CD4-positive, alpha-beta T cell (primary cell): ENCODE results near the gene SLC12A7. TPM values are rescaled to one million over a fixed set of nuclear protein-coding genes. Genes with fewer than 3 reads are reported as not detected.

Experiments used
- ATAC-seq: fragments of 200-7000 bp; cut with Tn5 transposase; one replicate; pipeline ENCODE4 v1.10.0; 2022; ENCODE audit warnings: mild to moderate bottlenecking; ENCODE audit not compliant: poor library complexity
- CTCF ChIA-PET: fragments of 350-600 bp; sonication (Branson Sonifier 250); formaldehyde crosslinking; loops from one replicate; lab custom pipeline; 2021; ENCODE audit warnings: antibody characterized with exemption, inconsistent platforms; lab: Charles Lee
- POLR2A ChIA-PET: fragments of 350-600 bp; sonication (Branson Sonifier 250); formaldehyde crosslinking; loops from one replicate; lab custom pipeline; 2021; ENCODE audit warnings: antibody characterized with exemption, inconsistent platforms; lab: Charles Lee
- DNase-seq, 14 experiments: peaks; one replicate each; pipeline ENCODE4 v3.0.0-alpha.2; 2013 to 2020; ENCODE audit warnings: mixed read lengths in 2 of 14
- H3K27ac ChIP-seq, 2 donors: one replicate each; pipeline versions ENCODE4 v1.5.1 to v1.7.0; 2013; ENCODE audit warnings: low read length in 2 of 2, low read depth in 1 of 2, mild to moderate bottlenecking in 1 of 2
- H3K27me3 ChIP-seq, 2 experiments: 1 replicate in 1 of 2; 2 replicates in 1 of 2; pipeline versions ENCODE4 v1.6.1 to v1.7.0; 2013; ENCODE audit warnings: low read length in 2 of 2, control low read depth in 1 of 2, mild to moderate bottlenecking in 1 of 2, moderate library complexity in 1 of 2; ENCODE audit not compliant: insufficient read depth in 2 of 2, control insufficient read depth in 1 of 2
- H3K36me3 ChIP-seq: one replicate; pipeline ENCODE4 v1.6.1; 2013; ENCODE audit warnings: low read length, control low read depth; ENCODE audit not compliant: insufficient read depth
- H3K4me1 ChIP-seq: one replicate; pipeline ENCODE4 v1.6.1; 2013; ENCODE audit warnings: low read length, control low read depth; ENCODE audit not compliant: insufficient read depth
- H3K4me3 ChIP-seq: one replicate; pipeline ENCODE4 v1.5.1; 2013; ENCODE audit warnings: mild to moderate bottlenecking, low read length, moderate library complexity
- H3K9me3 ChIP-seq, 2 experiments: 1 replicate in 1 of 2; 2 replicates in 1 of 2; pipeline versions ENCODE4 v1.6.1 to v1.7.0; 2013; ENCODE audit warnings: low read length in 2 of 2, mild to moderate bottlenecking in 2 of 2, control low read depth in 1 of 2, moderate library complexity in 1 of 2; ENCODE audit not compliant: control insufficient read depth in 1 of 2, insufficient read depth in 1 of 2
- H3K27ac Mint-ChIP-seq: one replicate; pipeline ENCODE4 v1.8.0; 2020; ENCODE audit warnings: mixed read lengths
- H3K27me3 Mint-ChIP-seq: one replicate; pipeline ENCODE4 v1.8.0; 2021; ENCODE audit warnings: mixed read lengths
- H3K36me3 Mint-ChIP-seq: one replicate; pipeline ENCODE4 v1.8.0; 2021; ENCODE audit warnings: low read depth, mixed read lengths
- H3K4me1 Mint-ChIP-seq: one replicate; pipeline ENCODE4 v1.8.0; 2021; ENCODE audit warnings: low read depth, mixed read lengths
- H3K4me3 Mint-ChIP-seq: one replicate; pipeline ENCODE4 v1.8.0; 2020; ENCODE audit warnings: mild to moderate bottlenecking, mixed read lengths
- H3K9me3 Mint-ChIP-seq: one replicate; pipeline ENCODE4 v1.8.0; 2020; ENCODE audit warnings: mixed read lengths
- CTCF ChIP-seq: fragments of 200-600 bp; IDR thresholded peaks from one replicate; pipeline ENCODE4 v1.8.0; 2022; ENCODE audit warnings: antibody characterized with exemption, mild to moderate bottlenecking
- intact Hi-C, 2 experiments: fragments of 100-400 bp; cut with DNase I in 1 of 2; cut with micrococcal nuclease in 1 of 2; formaldehyde crosslinking; loops; one replicate each; pipeline versions ENCODE4 v1.15.1 to v1.9.0; 2023 to 2025; cut with DNase I, micrococcal nuclease
- total RNA-seq, 174 experiments: library from RNA in 2 of 174; stranded (reverse) in 2 of 174; gene quantifications; one replicate each; pipeline ENCODE4 v1.2.3 and lab custom pipeline; 2021 to 2026

Gene SLC12A7
- total RNA-seq, 2 experiments from 2014 or later: 47.9 to 51.7 TPM

- CTCF ChIA-PET: no interaction called here
Observed at GRCh38 chr5:1018596-1018995, 93.3 kb downstream of the SLC12A7 start.

GRCh38 chr5:1017691-1018455 lies 94.0 kb downstream of the SLC12A7 start:
- no peak overlapping the region for H3K4me3 ChIP-seq
- no peaks in the 10 kb centered on the region for H3K9me3 Mint-ChIP-seq
- H3K27me3 ChIP-seq: no peaks in the 10 kb centered on the region
- no peak overlapping the region for H3K27ac Mint-ChIP-seq
- ATAC-seq (no peak), DNase-seq (no peak)
- CTCF ChIA-PET: no interaction called here
- no peak overlapping the region for H3K27ac ChIP-seq
- H3K36me3 Mint-ChIP-seq: no peaks in the 10 kb centered on the region
- intact Hi-C loops: no loop called here
- TF ChIP-seq CTCF: no peak
- no peaks in the 10 kb centered on the region for H3K36me3 ChIP-seq
- no peak overlapping the region for H3K4me3 Mint-ChIP-seq
- no peaks in the 10 kb centered on the region for H3K4me1 ChIP-seq
- no peaks in the 10 kb centered on the region for H3K9me3 ChIP-seq
- no peaks in the 10 kb centered on the region for H3K27me3 Mint-ChIP-seq
- POLR2A ChIA-PET: interaction anchor here (0.6 kb wide), 1 partner anchor 617 kb away, joined by 5 read pairs; no protein-coding TSS in a partner anchor
- H3K4me1 Mint-ChIP-seq: no peaks in the 10 kb centered on the region

More at GRCh38 chr5:1018596-1018995, 93.3 kb downstream of the SLC12A7 start:
- no peaks in the 10 kb centered on the region for H3K9me3 ChIP-seq
- Mint-ChIP-seq H3K27ac (no peak overlapping the region), H3K4me3 (no peak overlapping the region), H3K4me1 (no peaks in the 10 kb centered on the region), H3K27me3 (no peaks in the 10 kb centered on the region), H3K36me3 (no peaks in the 10 kb centered on the region), H3K9me3 (no peaks in the 10 kb centered on the region)
- no peak overlapping the region for H3K4me3 ChIP-seq
- H3K27ac ChIP-seq: no peak overlapping the region
- intact Hi-C loops: no loop called here
- no peaks in the 10 kb centered on the region for H3K36me3 ChIP-seq
- TF ChIP-seq CTCF: no peak
- no peaks in the 10 kb centered on the region for H3K27me3 ChIP-seq
- POLR2A ChIA-PET: interaction anchor here (0.6 kb wide), 1 partner anchor 616 kb away, joined by 5 read pairs; no protein-coding TSS in a partner anchor
- DNase-seq (peak in 1 of 14 experiments; percentile 3), ATAC-seq (no peak)
- no peaks in the 10 kb centered on the region for H3K4me1 ChIP-seq

- POLR2A ChIA-PET: no interaction called here
- intact Hi-C loops: no loop called here
- Histone ChIP-seq H3K27me3 (peaks cover 0 to 6% of the 10 kb centered on the region in 2 experiments), H3K9me3 (no peaks in the 10 kb centered on the region), H3K4me3 (no peak overlapping the region), H3K4me1 (no peaks in the 10 kb centered on the region), H3K36me3 (no peaks in the 10 kb centered on the region), H3K27ac (no peak overlapping the region)
- Mint-ChIP-seq H3K27me3 (peaks cover under 1% of the 10 kb centered on the region), H3K4me3 (no peak overlapping the region), H3K4me1 (no peaks in the 10 kb centered on the region), H3K9me3 (no peaks in the 10 kb centered on the region), H3K27ac (no peak overlapping the region), H3K36me3 (no peaks in the 10 kb centered on the region)
- CTCF ChIA-PET: no interaction called here
- peak in 1 of 14 experiments; percentile 1 for DNase-seq
- TF ChIP-seq CTCF: no peak
- no peak for ATAC-seq
Observed at GRCh38 chr5:1017056-1017455, 94.8 kb downstream of the SLC12A7 start.
